HFFc6 (cell line): ENCODE results near the gene LMTK3. TPM values are rescaled to one million over a fixed set of nuclear protein-coding genes. Genes with fewer than 3 reads are reported as not detected.

Experiments
- DNase-seq: peaks from one replicate; pipeline ENCODE4 v3.0.0-alpha.2; 2018
- H3K27ac Mint-ChIP-seq: 2 replicates; pipeline ENCODE4 v1.8.0; 2020; ENCODE audit warnings: mild to moderate bottlenecking, mixed read lengths
- H3K27me3 Mint-ChIP-seq: 2 replicates; pipeline ENCODE4 v1.8.0; 2021; ENCODE audit warnings: mild to moderate bottlenecking, moderate library complexity, mixed read lengths; ENCODE audit not compliant: insufficient read depth
- H3K36me3 Mint-ChIP-seq: 2 replicates; pipeline ENCODE4 v1.8.0; 2021; ENCODE audit warnings: low read depth, mixed read lengths
- H3K4me1 Mint-ChIP-seq: 2 replicates; pipeline ENCODE4 v1.8.0; 2020; ENCODE audit warnings: low read depth, mixed read lengths
- H3K4me3 Mint-ChIP-seq: 2 replicates; pipeline ENCODE4 v1.8.0; 2020; ENCODE audit warnings: mild to moderate bottlenecking, moderate library complexity, mixed read lengths
- H3K9me3 Mint-ChIP-seq: 2 replicates; pipeline ENCODE4 v1.8.0; 2020; ENCODE audit warnings: mild to moderate bottlenecking, mixed read lengths
- total RNA-seq, 6 experiments: library from RNA; stranded (reverse); fragmentation: NEBNext Ultra II Directional; extraction: Animal tissue kit (Norgen Biotek cat#: 25700); gene quantifications; 2 replicates in 1 of 6; 3 replicates in 5 of 6; pipeline ENCODE4 v1.2.3, GENCODE V29; 2021
- TF ChIP-seq, protein P1 (sequence below): fragments of 200-600 bp; sonication (generic); IDR thresholded peaks from 2 replicates; pipeline ENCODE4 v1.5.0; 2021; ENCODE audit warnings: antibody characterized with exemption, mild to moderate bottlenecking

LMTK3 gene
- total RNA-seq, 6 experiments from 2014 or later, result 0.21 to 0.88 (median 0.60) TPM

DNA sequence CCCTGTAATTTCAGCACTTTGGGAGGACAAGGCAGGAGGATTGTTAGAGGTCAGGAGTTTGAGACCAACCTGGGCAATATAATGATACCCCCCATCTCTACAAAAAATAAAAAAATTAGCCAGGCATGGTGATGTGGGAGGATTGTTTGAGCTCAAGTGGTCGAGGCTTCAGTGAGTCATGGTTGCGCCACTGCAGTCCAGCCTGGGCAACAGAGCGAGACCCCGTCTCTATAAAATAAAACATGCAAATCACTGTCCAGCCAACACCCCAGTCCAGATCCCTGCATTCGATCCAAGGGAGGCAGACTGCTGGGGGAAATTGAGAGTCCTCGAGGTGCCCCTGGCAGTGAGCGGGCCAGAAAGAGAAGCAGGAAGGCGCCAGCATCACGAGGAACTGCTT is 35.5 kb downstream of the LMTK3 start:
- no peak for DNase-seq
- Mint-ChIP-seq H3K27ac (no peak overlapping the region), H3K4me1 (peaks cover 21% of the 10 kb centered on the region), H3K4me3 (no peak overlapping the region), H3K36me3 (peaks cover 33% of the 10 kb centered on the region; the same call in 1 of the 2 replicates), H3K27me3 (peaks cover 12% of the 10 kb centered on the region), H3K9me3 (no peaks in the 10 kb centered on the region)
- TF ChIP-seq, protein P1, sequence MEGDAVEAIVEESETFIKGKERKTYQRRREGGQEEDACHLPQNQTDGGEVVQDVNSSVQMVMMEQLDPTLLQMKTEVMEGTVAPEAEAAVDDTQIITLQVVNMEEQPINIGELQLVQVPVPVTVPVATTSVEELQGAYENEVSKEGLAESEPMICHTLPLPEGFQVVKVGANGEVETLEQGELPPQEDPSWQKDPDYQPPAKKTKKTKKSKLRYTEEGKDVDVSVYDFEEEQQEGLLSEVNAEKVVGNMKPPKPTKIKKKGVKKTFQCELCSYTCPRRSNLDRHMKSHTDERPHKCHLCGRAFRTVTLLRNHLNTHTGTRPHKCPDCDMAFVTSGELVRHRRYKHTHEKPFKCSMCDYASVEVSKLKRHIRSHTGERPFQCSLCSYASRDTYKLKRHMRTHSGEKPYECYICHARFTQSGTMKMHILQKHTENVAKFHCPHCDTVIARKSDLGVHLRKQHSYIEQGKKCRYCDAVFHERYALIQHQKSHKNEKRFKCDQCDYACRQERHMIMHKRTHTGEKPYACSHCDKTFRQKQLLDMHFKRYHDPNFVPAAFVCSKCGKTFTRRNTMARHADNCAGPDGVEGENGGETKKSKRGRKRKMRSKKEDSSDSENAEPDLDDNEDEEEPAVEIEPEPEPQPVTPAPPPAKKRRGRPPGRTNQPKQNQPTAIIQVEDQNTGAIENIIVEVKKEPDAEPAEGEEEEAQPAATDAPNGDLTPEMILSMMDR, result no peak

DNA sequence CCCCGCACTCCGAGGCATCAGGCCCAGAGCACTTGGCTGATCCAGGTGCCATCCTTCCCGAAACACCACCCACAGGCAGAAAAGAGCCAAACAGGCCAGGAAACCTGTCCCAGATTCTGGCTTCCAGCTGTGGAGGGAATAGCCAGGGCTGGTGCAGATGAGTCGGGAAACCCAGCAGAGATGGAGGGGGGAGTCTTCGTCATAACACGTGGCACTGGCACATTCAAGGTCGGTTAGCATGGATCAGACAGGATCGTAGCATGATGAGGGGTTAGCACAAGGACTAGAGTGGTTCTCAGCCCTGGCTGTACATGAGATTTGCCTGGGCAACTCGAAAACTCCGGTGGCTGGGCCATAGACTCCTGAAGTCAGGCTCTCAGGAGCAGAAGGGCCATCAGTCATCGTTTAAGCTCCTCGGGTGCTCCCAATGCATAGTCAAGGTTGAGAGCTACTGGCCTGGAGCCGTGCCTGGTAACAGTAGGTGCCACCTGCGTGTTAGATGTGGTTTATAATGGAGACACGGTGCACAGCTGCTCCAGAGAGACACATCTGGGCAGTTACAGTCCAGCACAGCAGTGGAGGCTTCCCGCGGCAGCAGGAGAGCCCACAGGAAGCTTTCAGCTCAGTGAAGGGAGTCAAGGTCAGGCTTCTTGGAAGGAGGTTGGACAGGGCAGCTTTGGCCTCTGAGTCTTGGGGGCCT is 36.1 kb downstream of the LMTK3 start:
- no peak for DNase-seq
- H3K4me3 Mint-ChIP-seq, result no peak overlapping the region
- TF ChIP-seq, protein P1, result no peak
- H3K27ac Mint-ChIP-seq, result no peak overlapping the region
- H3K27me3 Mint-ChIP-seq, result peaks cover 9% of the 10 kb centered on the region
- H3K9me3 Mint-ChIP-seq, result no peaks in the 10 kb centered on the region
- H3K4me1 Mint-ChIP-seq, result peaks cover 15% of the 10 kb centered on the region
- H3K36me3 Mint-ChIP-seq, result peaks cover 38% of the 10 kb centered on the region; the same call in 1 of the 2 replicates

DNA sequence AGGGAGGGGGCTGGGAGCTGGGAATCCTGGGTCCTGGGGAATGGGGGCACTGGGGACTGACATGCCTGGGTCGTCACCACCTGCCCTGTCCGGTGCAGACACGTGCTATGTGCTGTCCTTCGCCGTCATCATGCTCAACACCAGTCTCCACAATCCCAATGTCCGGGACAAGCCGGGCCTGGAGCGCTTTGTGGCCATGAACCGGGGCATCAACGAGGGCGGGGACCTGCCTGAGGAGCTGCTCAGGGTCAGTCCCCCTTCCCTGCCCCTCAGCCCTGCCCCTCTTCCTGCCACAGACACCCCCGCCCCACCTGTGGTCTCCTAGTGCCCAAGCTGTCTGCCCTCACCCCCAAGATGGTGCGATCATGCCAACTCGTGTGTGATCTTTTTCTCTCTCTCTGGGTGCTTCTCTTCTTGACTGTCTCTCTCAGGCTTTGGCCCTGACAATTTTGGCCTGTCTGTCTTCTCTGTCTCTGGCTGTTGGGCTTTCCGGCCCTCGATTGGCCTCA is 37.5 kb downstream of the LMTK3 start:
- TF ChIP-seq, protein P1, result no peak
- Mint-ChIP-seq H3K4me1 (peaks cover 6% of the 10 kb centered on the region), H3K27me3 (peaks cover 3% of the 10 kb centered on the region), H3K9me3 (no peaks in the 10 kb centered on the region), H3K4me3 (no peak overlapping the region), H3K27ac (no peak overlapping the region), H3K36me3 (peaks cover 34% of the 10 kb centered on the region; the same call in 1 of the 2 replicates)
- no peak for DNase-seq

DNA sequence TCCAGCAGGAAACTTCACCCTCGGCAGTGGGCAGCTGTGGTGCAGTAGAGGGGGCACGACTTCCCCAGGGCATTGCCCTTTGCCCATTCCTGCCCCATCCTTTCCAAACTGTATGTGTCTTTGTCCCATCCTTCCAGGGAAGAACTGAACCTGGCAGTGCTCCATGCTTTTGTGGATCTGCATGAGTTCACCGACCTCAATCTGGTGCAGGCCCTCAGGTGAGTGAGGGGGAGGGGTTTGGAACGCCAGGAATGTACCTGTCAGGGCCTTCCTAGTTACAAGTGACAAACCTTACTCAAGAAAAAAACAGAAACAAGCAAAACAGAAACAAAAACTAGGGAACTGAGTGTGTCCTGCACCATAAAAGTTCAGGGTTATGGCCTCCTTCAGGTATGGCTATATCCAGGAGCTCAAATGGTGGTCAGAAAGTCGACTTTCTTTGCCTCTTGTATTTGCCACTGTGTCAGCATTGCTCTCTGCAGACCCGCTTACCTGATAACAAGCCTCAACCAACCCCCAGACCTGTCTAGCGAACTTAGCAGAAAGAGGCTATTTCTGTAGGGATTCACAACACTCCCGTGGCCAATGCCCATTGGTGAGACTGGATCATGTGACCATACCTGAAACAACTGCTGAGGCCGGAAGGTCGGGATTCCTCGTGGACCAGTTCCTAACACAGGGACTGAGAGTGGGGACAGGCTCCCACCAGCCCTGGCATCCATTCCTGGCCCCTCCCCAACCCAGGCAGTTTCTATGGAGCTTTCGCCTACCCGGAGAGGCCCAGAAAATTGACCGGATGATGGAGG is 38.3 kb downstream of the LMTK3 start:
- no peak for DNase-seq

DNA sequence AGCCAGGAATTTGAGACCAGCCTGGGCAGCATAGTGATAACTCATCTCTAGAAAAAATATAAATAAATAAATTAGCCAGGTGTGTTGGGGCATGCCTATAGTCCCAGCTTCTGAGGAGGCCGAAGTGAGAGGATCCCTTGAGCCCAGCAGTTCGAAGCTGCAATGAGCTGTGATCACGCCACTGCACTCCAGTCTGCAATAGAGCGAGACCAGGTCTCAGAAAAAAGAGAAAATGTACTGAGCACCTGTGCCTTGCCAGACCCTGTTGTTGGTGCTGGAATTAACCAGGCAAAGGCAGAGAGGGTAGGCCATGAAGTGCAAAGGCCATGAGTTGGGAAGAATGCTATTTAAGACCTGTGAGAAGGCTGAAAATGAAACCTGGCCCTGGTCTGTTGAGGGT is 39.8 kb downstream of the LMTK3 start:
- H3K27ac Mint-ChIP-seq, result no peak overlapping the region; the same call in 1 of the 2 replicates
- TF ChIP-seq, protein P1, result no peak
- H3K27me3 Mint-ChIP-seq, result peaks cover 3% of the 10 kb centered on the region

More for the DNA sequence above, 38.3 kb downstream of the LMTK3 start:
- Mint-ChIP-seq H3K27me3 (peaks cover 5% of the 10 kb centered on the region), H3K36me3 (peaks cover 33% of the 10 kb centered on the region; the same call in 1 of the 2 replicates), H3K9me3 (no peaks in the 10 kb centered on the region), H3K4me1 (peaks cover 9% of the 10 kb centered on the region; the same call in 1 of the 2 replicates), H3K27ac (no peak overlapping the region), H3K4me3 (no peak overlapping the region)
- TF ChIP-seq, protein P1, result no peak

More for the DNA sequence above, 39.8 kb downstream of the LMTK3 start:
- no peak for DNase-seq
- H3K36me3 Mint-ChIP-seq, result peaks cover 33% of the 10 kb centered on the region; the same call in 1 of the 2 replicates
- no peaks in the 10 kb centered on the region for H3K9me3 Mint-ChIP-seq
- peaks cover 18% of the 10 kb centered on the region for H3K4me1 Mint-ChIP-seq
- H3K4me3 Mint-ChIP-seq, result no peak overlapping the region
